GM23338 (cell line): ENCODE results near the gene STMN3. TPM values are rescaled to one million over a fixed set of nuclear protein-coding genes. Genes with fewer than 3 reads are reported as not detected.

Source experiments
- ATAC-seq: fragments of 200-7000 bp; cut with Tn5 transposase; 3 replicates; pipeline ENCODE4 v1.9.1; 2020
- DNase-seq: peaks from one replicate; pipeline ENCODE4 v3.0.0-alpha.2; 2015; ENCODE audit warnings: low spot score
- H2AFZ ChIP-seq: fragments of 200-600 bp; sonication (generic); 2 replicates; pipeline ENCODE4 v1.8.0; 2016; ENCODE audit warnings: antibody characterized with exemption, mild to moderate bottlenecking, moderate library complexity
- H3F3A ChIP-seq: fragments of 200-600 bp; sonication (generic); replicated peaks from 2 replicates; pipeline ENCODE4 v1.8.0; 2017; ENCODE audit warnings: antibody characterized with exemption, mixed run types, low read depth
- H3K27ac ChIP-seq: fragments of 200-600 bp; sonication (generic); 2 replicates; pipeline ENCODE4 v1.6.1; 2016; ENCODE audit warnings: low read depth
- H3K27me3 ChIP-seq: fragments of 200-600 bp; sonication (generic); 2 replicates; pipeline ENCODE4 v1.8.0; 2016; ENCODE audit warnings: mild to moderate bottlenecking, mixed run types, moderate library complexity; ENCODE audit not compliant: insufficient read depth
- H3K36me3 ChIP-seq: fragments of 200-600 bp; sonication (generic); 2 replicates; pipeline ENCODE4 v1.8.0; 2016; ENCODE audit warnings: mild to moderate bottlenecking; ENCODE audit not compliant: insufficient read depth
- H3K4me1 ChIP-seq: fragments of 200-600 bp; sonication (generic); 2 replicates; pipeline ENCODE4 v1.8.0; 2016; ENCODE audit warnings: mild to moderate bottlenecking, moderate library complexity; ENCODE audit not compliant: insufficient read depth
- H3K4me2 ChIP-seq: fragments of 200-600 bp; sonication (generic); 2 replicates; pipeline ENCODE4 v1.7.1; 2017; ENCODE audit warnings: mixed run types
- H3K4me3 ChIP-seq: fragments of 200-600 bp; sonication (generic); 2 replicates; pipeline ENCODE4 v1.6.1; 2016; ENCODE audit warnings: mixed run types
- H3K79me2 ChIP-seq: fragments of 200-600 bp; sonication (generic); replicated peaks from 2 replicates; pipeline ENCODE4 v1.8.0; 2017; ENCODE audit warnings: mild to moderate bottlenecking; ENCODE audit not compliant: insufficient read depth
- H3K9me2 ChIP-seq: fragments of 200-600 bp; sonication (generic); 2 replicates; pipeline ENCODE4 v1.8.0; 2017; ENCODE audit not compliant: insufficient read depth
- H4K20me1 ChIP-seq: fragments of 200-600 bp; sonication (generic); replicated peaks from 2 replicates; pipeline ENCODE4 v1.8.0; 2017; ENCODE audit warnings: mild to moderate bottlenecking; ENCODE audit not compliant: insufficient read depth
- H3K27ac Mint-ChIP-seq: 2 replicates; pipeline ENCODE4 v1.8.0; 2020; ENCODE audit warnings: inconsistent platforms, mild to moderate bottlenecking, moderate library complexity, mixed read lengths
- H3K27me3 Mint-ChIP-seq: 3 replicates; pipeline ENCODE4 v1.8.0; 2022; ENCODE audit warnings: low read depth, mild to moderate bottlenecking, moderate library complexity, mixed read lengths, inconsistent platforms; ENCODE audit not compliant: insufficient read depth, poor library complexity
- H3K36me3 Mint-ChIP-seq: 3 replicates; pipeline ENCODE4 v1.8.0; 2021; ENCODE audit warnings: low read depth, mild to moderate bottlenecking, inconsistent platforms, moderate library complexity, mixed read lengths
- H3K4me1 Mint-ChIP-seq: 3 replicates; pipeline ENCODE4 v1.8.0; 2020; ENCODE audit warnings: mild to moderate bottlenecking, inconsistent platforms, mixed read lengths
- H3K4me3 Mint-ChIP-seq: 3 replicates; pipeline ENCODE4 v1.8.0; 2021; ENCODE audit warnings: moderate library complexity, mild to moderate bottlenecking, inconsistent platforms, mixed read lengths
- H3K9me3 Mint-ChIP-seq: 3 replicates; pipeline ENCODE4 v1.8.0; 2020; ENCODE audit warnings: moderate library complexity, mild to moderate bottlenecking, inconsistent platforms, mixed read lengths
- CREB1 ChIP-seq: fragments of 250-450 bp; sonication (Bioruptor Pico); IDR thresholded peaks from 2 replicates; pipeline ENCODE4 v1.5.0; 2020; ENCODE audit warnings: low read depth, mild to moderate bottlenecking, moderate library complexity
- CTCF ChIP-seq, 2 experiments: fragments of 200-600 bp in 1 of 2; sonication (generic) in 1 of 2; conservative IDR thresholded peaks; 2 replicates each; pipeline versions ENCODE4 v1.5.1 to v1.6.1; 2016 to 2017; ENCODE audit warnings: antibody characterized with exemption in 2 of 2, low read depth in 2 of 2, mild to moderate bottlenecking in 2 of 2, moderate library complexity in 1 of 2
- ETS1 ChIP-seq: IDR thresholded peaks from 2 replicates; pipeline ENCODE4 v1.6.1; 2016; ENCODE audit warnings: antibody characterized with exemption
- EZH2 ChIP-seq: fragments of 200-600 bp; sonication (generic); IDR thresholded peaks from one replicate; pipeline ENCODE4 v1.8.0; 2017; ENCODE audit warnings: antibody characterized with exemption, mild to moderate bottlenecking, low read depth; ENCODE audit not compliant: unreplicated experiment
- EZH2phosphoT487 ChIP-seq: fragments of 200-600 bp; sonication (generic); IDR thresholded peaks from one replicate; pipeline ENCODE4 v1.8.1; 2018; ENCODE audit warnings: antibody characterized with exemption; ENCODE audit not compliant: unreplicated experiment
- JUNB ChIP-seq: IDR thresholded peaks from one replicate; pipeline ENCODE4 v1.6.1; 2016; ENCODE audit warnings: antibody characterized with exemption; ENCODE audit not compliant: unreplicated experiment
- NANOG ChIP-seq: IDR thresholded peaks from 2 replicates; pipeline ENCODE4 v1.6.1; 2016; ENCODE audit warnings: antibody characterized with exemption, borderline replicate concordance
- POLR2AphosphoS5 ChIP-seq: IDR thresholded peaks from 2 replicates; pipeline ENCODE4 v1.6.1; 2016; ENCODE audit warnings: antibody characterized with exemption, low read depth
- STAT1 ChIP-seq: IDR thresholded peaks from one replicate; pipeline ENCODE4 v1.6.1; 2016; ENCODE audit warnings: antibody characterized with exemption; ENCODE audit not compliant: unreplicated experiment
- ZNF114 ChIP-seq: fragments of 250-450 bp; sonication (Bioruptor Pico); IDR thresholded peaks from 2 replicates; pipeline ENCODE4 v1.5.0; 2020; ENCODE audit warnings: mild to moderate bottlenecking, moderate library complexity
- ZNF331 ChIP-seq: fragments of 250-450 bp; sonication (Bioruptor Pico); IDR thresholded peaks from 2 replicates; pipeline ENCODE4 v1.5.0; 2020; ENCODE audit warnings: low read depth, mild to moderate bottlenecking, moderate library complexity
- polyA plus RNA-seq: library from polyadenylated mRNA; unstranded; fragments of >200 nt; fragmentation: Nextera tagmentation; extraction: Ambion mirVana; gene quantifications from 2 replicates; pipeline ENCODE4 v1.2.1, GENCODE V29; 2016
- total RNA-seq: library from RNA; depleted of rRNA; stranded (reverse); fragments of >200 nt; shearing (Covaris generic); gene quantifications from 2 replicates; pipeline ENCODE4 v1.2.3, GENCODE V29; 2014
- TF ChIP-seq, protein P1 (sequence below): IDR thresholded peaks from one replicate; pipeline ENCODE4 v1.6.1; 2018; ENCODE audit warnings: antibody characterized with exemption; ENCODE audit not compliant: unreplicated experiment

The STMN3 gene
- total and polyA plus RNA-seq, 2 experiments from 2014 or later = 28.6 to 61.3 TPM

- TF ChIP-seq CTCF (conservative IDR thresholded peaks at IDR 0.05; ENCODE audit: low read depth in 2 of 2) = no peak
Measured at GRCh38 chr20:63610581-63611435, 42.4 kb downstream of the STMN3 start (continued).

GRCh38 chr20:63606686-63607085 is 46.5 kb downstream of the STMN3 start:
- Histone ChIP-seq H3K4me1 (no peaks in the 10 kb centered on the region), H2AFZ (no peak overlapping the region), H3K27ac (no peak overlapping the region), H3K9me2 (no peaks in the 10 kb centered on the region), H3K4me2 (no peak overlapping the region), H3K79me2 (peaks cover 13% of the 10 kb centered on the region), H3K27me3 (no peaks in the 10 kb centered on the region), H3K4me3 (no peak overlapping the region), H3K36me3 (peaks cover 8% of the 10 kb centered on the region; the same call in 1 of the 2 replicates), H4K20me1 (no peaks in the 10 kb centered on the region), H3F3A (0 out of 2 replicates have a peak, but pooled peaks cover 5% of the 10 kb centered on the region)
- peaks cover 2% of the 10 kb centered on the region for H3K27me3 Mint-ChIP-seq
- no peaks in the 10 kb centered on the region for H3K4me1 Mint-ChIP-seq
- no peaks in the 10 kb centered on the region for H3K9me3 Mint-ChIP-seq
- peaks cover 18% of the 10 kb centered on the region for H3K36me3 Mint-ChIP-seq
- ATAC-seq (no peak), DNase-seq (no peak)
- no peak overlapping the region for H3K27ac Mint-ChIP-seq
- H3K4me3 Mint-ChIP-seq = no peak overlapping the region
- TF ChIP-seq POLR2AphosphoS5 = no peak
- no peak for TF ChIP-seq EZH2
- TF ChIP-seq ZNF114 (CRISPR knock-in tag) = no peak
- no peak for TF ChIP-seq STAT1
- TF ChIP-seq ETS1 = no peak
- TF ChIP-seq CREB1 = no peak
- no peak for TF ChIP-seq NANOG
- no peak for TF ChIP-seq JUNB
- TF ChIP-seq ZNF331 (CRISPR knock-in tag) = no peak
- TF ChIP-seq EZH2phosphoT487 = no peak
- TF ChIP-seq CTCF (conservative IDR thresholded peaks at IDR 0.05; ENCODE audit: low read depth in 2 of 2) = no peak
- TF ChIP-seq, protein P1, sequence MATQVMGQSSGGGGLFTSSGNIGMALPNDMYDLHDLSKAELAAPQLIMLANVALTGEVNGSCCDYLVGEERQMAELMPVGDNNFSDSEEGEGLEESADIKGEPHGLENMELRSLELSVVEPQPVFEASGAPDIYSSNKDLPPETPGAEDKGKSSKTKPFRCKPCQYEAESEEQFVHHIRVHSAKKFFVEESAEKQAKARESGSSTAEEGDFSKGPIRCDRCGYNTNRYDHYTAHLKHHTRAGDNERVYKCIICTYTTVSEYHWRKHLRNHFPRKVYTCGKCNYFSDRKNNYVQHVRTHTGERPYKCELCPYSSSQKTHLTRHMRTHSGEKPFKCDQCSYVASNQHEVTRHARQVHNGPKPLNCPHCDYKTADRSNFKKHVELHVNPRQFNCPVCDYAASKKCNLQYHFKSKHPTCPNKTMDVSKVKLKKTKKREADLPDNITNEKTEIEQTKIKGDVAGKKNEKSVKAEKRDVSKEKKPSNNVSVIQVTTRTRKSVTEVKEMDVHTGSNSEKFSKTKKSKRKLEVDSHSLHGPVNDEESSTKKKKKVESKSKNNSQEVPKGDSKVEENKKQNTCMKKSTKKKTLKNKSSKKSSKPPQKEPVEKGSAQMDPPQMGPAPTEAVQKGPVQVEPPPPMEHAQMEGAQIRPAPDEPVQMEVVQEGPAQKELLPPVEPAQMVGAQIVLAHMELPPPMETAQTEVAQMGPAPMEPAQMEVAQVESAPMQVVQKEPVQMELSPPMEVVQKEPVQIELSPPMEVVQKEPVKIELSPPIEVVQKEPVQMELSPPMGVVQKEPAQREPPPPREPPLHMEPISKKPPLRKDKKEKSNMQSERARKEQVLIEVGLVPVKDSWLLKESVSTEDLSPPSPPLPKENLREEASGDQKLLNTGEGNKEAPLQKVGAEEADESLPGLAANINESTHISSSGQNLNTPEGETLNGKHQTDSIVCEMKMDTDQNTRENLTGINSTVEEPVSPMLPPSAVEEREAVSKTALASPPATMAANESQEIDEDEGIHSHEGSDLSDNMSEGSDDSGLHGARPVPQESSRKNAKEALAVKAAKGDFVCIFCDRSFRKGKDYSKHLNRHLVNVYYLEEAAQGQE = no peak
